BE2C (cell line): Measurements from ENCODE around the gene AKR1B1.

ENCODE experiments used
- DNase-seq: peaks from one replicate; pipeline ENCODE4 v3.0.0-alpha.2; 2020
- H3K27me3 ChIP-seq: fragments of 250-450 bp; sonication (Bioruptor Pico); 2 replicates; pipeline ENCODE4 v1.5.1; 2020; ENCODE audit warnings: mild to moderate bottlenecking
- H3K36me3 ChIP-seq: fragments of 250-450 bp; sonication (Bioruptor Pico); 2 replicates; pipeline ENCODE4 v1.5.1; 2020; ENCODE audit warnings: mild to moderate bottlenecking
- H3K4me1 ChIP-seq: fragments of 250-450 bp; sonication (Bioruptor Pico); 2 replicates; pipeline ENCODE4 v1.5.1; 2020
- H3K4me3 ChIP-seq: 2 replicates; pipeline ENCODE4 v1.5.1; 2011; ENCODE audit warnings: low read depth, low read length
- H3K9me3 ChIP-seq: fragments of 250-450 bp; sonication (Bioruptor Pico); 2 replicates; pipeline ENCODE4 v1.5.1; 2020
- CTCF ChIP-seq: IDR thresholded peaks from 2 replicates; pipeline ENCODE4 v1.5.1; 2012; ENCODE audit warnings: mild to moderate bottlenecking, low read depth, low read length

Gene AKR1B1

GRCh38 chr7:134419085-134419484 is 39.8 kb downstream of the AKR1B1 start:
- DNase-seq: no peak
- no peaks in the 10 kb centered on the region for H3K9me3 ChIP-seq
- no peaks in the 10 kb centered on the region for H3K27me3 ChIP-seq
- no peaks in the 10 kb centered on the region for H3K36me3 ChIP-seq
- H3K4me1 ChIP-seq: peaks cover 7% of the 10 kb centered on the region
- H3K4me3 ChIP-seq: no peak overlapping the region
- TF ChIP-seq CTCF: no peak

GRCh38 chr7:134415700-134416099 is 43.2 kb downstream of the AKR1B1 start:
- Histone ChIP-seq H3K4me3 (no peak overlapping the region), H3K27me3 (no peaks in the 10 kb centered on the region), H3K9me3 (no peaks in the 10 kb centered on the region), H3K4me1 (peaks cover 7% of the 10 kb centered on the region), H3K36me3 (no peaks in the 10 kb centered on the region)
- no peak for TF ChIP-seq CTCF
- DNase-seq: no peak

- Histone ChIP-seq H3K9me3 (no peaks in the 10 kb centered on the region), H3K27me3 (no peaks in the 10 kb centered on the region), H3K36me3 (no peaks in the 10 kb centered on the region), H3K4me3 (no peak overlapping the region), H3K4me1 (no peaks in the 10 kb centered on the region)
- no peak for DNase-seq
- no peak for TF ChIP-seq CTCF
Observed at GRCh38 chr7:134414109-134414508, 44.8 kb downstream of the AKR1B1 start.

- H3K9me3 ChIP-seq: peaks cover 2% of the 10 kb centered on the region; the same call in 1 of the 2 replicates
- H3K36me3 ChIP-seq: no peaks in the 10 kb centered on the region
- H3K4me1 ChIP-seq: no peaks in the 10 kb centered on the region
- no peaks in the 10 kb centered on the region for H3K27me3 ChIP-seq
- H3K4me3 ChIP-seq: no peak overlapping the region
- DNase-seq: no peak
- no peak for TF ChIP-seq CTCF
Observed at GRCh38 chr7:134407311-134407710, 51.6 kb downstream of the AKR1B1 start.

- DNase-seq: no peak
- Histone ChIP-seq H3K9me3 (peaks cover 2% of the 10 kb centered on the region; the same call in 1 of the 2 replicates), H3K4me1 (no peaks in the 10 kb centered on the region), H3K36me3 (no peaks in the 10 kb centered on the region), H3K27me3 (no peaks in the 10 kb centered on the region), H3K4me3 (no peak overlapping the region)
- TF ChIP-seq CTCF: no peak
Observed at GRCh38 chr7:134406431-134406830, 52.5 kb downstream of the AKR1B1 start.

- H3K36me3 ChIP-seq: no peaks in the 10 kb centered on the region
- peaks cover 2% of the 10 kb centered on the region; the same call in 1 of the 2 replicates for H3K9me3 ChIP-seq
- H3K4me1 ChIP-seq: no peaks in the 10 kb centered on the region
- DNase-seq: no peak
- no peak overlapping the region for H3K4me3 ChIP-seq
- TF ChIP-seq CTCF: no peak
- no peaks in the 10 kb centered on the region for H3K27me3 ChIP-seq
Observed at GRCh38 chr7:134405299-134405698, 53.6 kb downstream of the AKR1B1 start.
